Measurements from ENCODE around the gene FBXL22. TPM values are rescaled to one million over a fixed set of nuclear protein-coding genes. Genes with fewer than 3 reads are reported as not detected.

The FBXL22 gene, protein sequence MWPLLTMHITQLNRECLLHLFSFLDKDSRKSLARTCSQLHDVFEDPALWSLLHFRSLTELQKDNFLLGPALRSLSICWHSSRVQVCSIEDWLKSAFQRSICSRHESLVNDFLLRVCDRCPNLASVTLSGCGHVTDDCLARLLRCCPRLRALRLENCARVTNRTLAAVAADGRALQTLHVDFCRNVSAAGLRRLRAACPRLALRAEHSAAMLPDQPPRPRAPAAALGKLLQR
- total RNA-seq, result 0.48 and 0.52 TPM in 2 replicates
- long read RNA-seq, result 0 reads

- peaks cover 31% of the 10 kb centered on the region for H3K4me1 Mint-ChIP-seq (ENCODE audit: unreplicated experiment)
- H3K27ac Mint-ChIP-seq (ENCODE audit: unreplicated experiment), result peak within 1 kb of the TSS; percentile 77
Measured at GRCh38 chr15:63597038-63597790, at the start of gene FBXL22. Gene FBXL22, plus strand, starts transcription at chr15:63597387. Its CDS starts 6 bp downstream, at chr15:63597393.

GRCh38 chr15:63551400-63551799 is 45.8 kb upstream of the FBXL22 start:
- Mint-ChIP-seq H3K4me1 (ENCODE audit: unreplicated experiment) (peaks cover 47% of the 10 kb centered on the region), H3K36me3 (ENCODE audit: unreplicated experiment) (peaks cover 15% of the 10 kb centered on the region), H3K4me3 (ENCODE audit: unreplicated experiment) (no peak overlapping the region), H3K27me3 (ENCODE audit: unreplicated experiment) (no peaks in the 10 kb centered on the region), H3K27ac (ENCODE audit: unreplicated experiment) (no peak overlapping the region), H3K9me3 (ENCODE audit: unreplicated experiment) (no peaks in the 10 kb centered on the region)
- no peak for DNase-seq (ENCODE audit: extremely low spot score, unreplicated experiment)
- TF ChIP-seq, protein P1, sequence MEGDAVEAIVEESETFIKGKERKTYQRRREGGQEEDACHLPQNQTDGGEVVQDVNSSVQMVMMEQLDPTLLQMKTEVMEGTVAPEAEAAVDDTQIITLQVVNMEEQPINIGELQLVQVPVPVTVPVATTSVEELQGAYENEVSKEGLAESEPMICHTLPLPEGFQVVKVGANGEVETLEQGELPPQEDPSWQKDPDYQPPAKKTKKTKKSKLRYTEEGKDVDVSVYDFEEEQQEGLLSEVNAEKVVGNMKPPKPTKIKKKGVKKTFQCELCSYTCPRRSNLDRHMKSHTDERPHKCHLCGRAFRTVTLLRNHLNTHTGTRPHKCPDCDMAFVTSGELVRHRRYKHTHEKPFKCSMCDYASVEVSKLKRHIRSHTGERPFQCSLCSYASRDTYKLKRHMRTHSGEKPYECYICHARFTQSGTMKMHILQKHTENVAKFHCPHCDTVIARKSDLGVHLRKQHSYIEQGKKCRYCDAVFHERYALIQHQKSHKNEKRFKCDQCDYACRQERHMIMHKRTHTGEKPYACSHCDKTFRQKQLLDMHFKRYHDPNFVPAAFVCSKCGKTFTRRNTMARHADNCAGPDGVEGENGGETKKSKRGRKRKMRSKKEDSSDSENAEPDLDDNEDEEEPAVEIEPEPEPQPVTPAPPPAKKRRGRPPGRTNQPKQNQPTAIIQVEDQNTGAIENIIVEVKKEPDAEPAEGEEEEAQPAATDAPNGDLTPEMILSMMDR (IDR thresholded peaks at IDR 0.05), result no peak

More at GRCh38 chr15:63597038-63597790, at the start of gene FBXL22:
- Mint-ChIP-seq H3K4me3 (ENCODE audit: unreplicated experiment) (no peak within 1 kb of the TSS), H3K36me3 (ENCODE audit: unreplicated experiment) (peaks cover 16% of the 10 kb centered on the region), H3K27me3 (ENCODE audit: unreplicated experiment) (no peaks in the 10 kb centered on the region), H3K9me3 (ENCODE audit: unreplicated experiment) (no peaks in the 10 kb centered on the region)
- no peak for DNase-seq (ENCODE audit: extremely low spot score, unreplicated experiment)
- TF ChIP-seq, protein P1 (IDR thresholded peaks at IDR 0.05), result no peak

- Mint-ChIP-seq H3K4me1 (ENCODE audit: unreplicated experiment) (peaks cover 47% of the 10 kb centered on the region), H3K9me3 (ENCODE audit: unreplicated experiment) (no peaks in the 10 kb centered on the region), H3K4me3 (ENCODE audit: unreplicated experiment) (peak overlapping the region; percentile 59), H3K27me3 (ENCODE audit: unreplicated experiment) (no peaks in the 10 kb centered on the region), H3K27ac (ENCODE audit: unreplicated experiment) (peak overlapping the region; percentile 91), H3K36me3 (ENCODE audit: unreplicated experiment) (peaks cover 28% of the 10 kb centered on the region)
- TF ChIP-seq, protein P1 (IDR thresholded peaks at IDR 0.05), result no peak
- no peak for DNase-seq (ENCODE audit: extremely low spot score, unreplicated experiment)
Measured at GRCh38 chr15:63553388-63553791, 43.8 kb upstream of the FBXL22 start.

GRCh38 chr15:63554337-63554927 is 42.8 kb upstream of the FBXL22 start:
- Mint-ChIP-seq H3K4me3 (ENCODE audit: unreplicated experiment) (no peak overlapping the region), H3K4me1 (ENCODE audit: unreplicated experiment) (peaks cover 50% of the 10 kb centered on the region), H3K36me3 (ENCODE audit: unreplicated experiment) (peaks cover 34% of the 10 kb centered on the region), H3K9me3 (ENCODE audit: unreplicated experiment) (no peaks in the 10 kb centered on the region), H3K27me3 (ENCODE audit: unreplicated experiment) (no peaks in the 10 kb centered on the region), H3K27ac (ENCODE audit: unreplicated experiment) (peak overlapping the region; percentile 91)
- TF ChIP-seq, protein P1 (IDR thresholded peaks at IDR 0.05), result no peak
- no peak for DNase-seq (ENCODE audit: extremely low spot score, unreplicated experiment)

GRCh38 chr15:63555507-63555906 is 41.7 kb upstream of the FBXL22 start:
- TF ChIP-seq, protein P1 (IDR thresholded peaks at IDR 0.05), result no peak
- Mint-ChIP-seq H3K27me3 (ENCODE audit: unreplicated experiment) (no peaks in the 10 kb centered on the region), H3K4me3 (ENCODE audit: unreplicated experiment) (no peak overlapping the region), H3K27ac (ENCODE audit: unreplicated experiment) (no peak overlapping the region), H3K9me3 (ENCODE audit: unreplicated experiment) (no peaks in the 10 kb centered on the region), H3K36me3 (ENCODE audit: unreplicated experiment) (peaks cover 37% of the 10 kb centered on the region), H3K4me1 (ENCODE audit: unreplicated experiment) (peaks cover 47% of the 10 kb centered on the region)
- DNase-seq (ENCODE audit: extremely low spot score, unreplicated experiment), result no peak
